Mononuclear cell (primary cell): ENCODE data around the gene SPATA9. TPM values are rescaled to one million over a fixed set of nuclear protein-coding genes. Genes with fewer than 3 reads are reported as not detected.
"Not testable (repeated sequence)": the region's sequence is repeated elsewhere in the genome, so short reads cannot be mapped to it uniquely, and the experiment has no call there.

Experiments used
- H3K27me3 ChIP-seq: 2 replicates; pipeline ENCODE4 v1.6.0; 2011; ENCODE audit warnings: low read length, control low read depth; ENCODE audit not compliant: insufficient read depth
- H3K4me1 ChIP-seq: 2 replicates; pipeline ENCODE4 v1.5.1; 2011; ENCODE audit warnings: mild to moderate bottlenecking, low read length, control low read depth; ENCODE audit not compliant: insufficient read depth
- H3K4me3 ChIP-seq: 2 replicates; pipeline ENCODE4 v1.5.1; 2011; ENCODE audit warnings: mild to moderate bottlenecking, low read length, moderate library complexity
- H3K9me3 ChIP-seq: 2 replicates; pipeline ENCODE4 v1.5.1; 2011; ENCODE audit warnings: low read depth, mild to moderate bottlenecking, control low read depth, low read length
- total RNA-seq: library from RNA; depleted of rRNA; stranded (reverse); fragments of >200 nt; gene quantifications from one replicate; pipeline ENCODE4 v1.2.3, GENCODE V29; 2012

Gene SPATA9
- total RNA-seq, 1 donor, result not detected

GRCh38 chr5:95707534-95708188 lies 24.9 kb upstream of the SPATA9 start:
- not testable (repeated sequence) for H3K4me3 ChIP-seq, H3K9me3 ChIP-seq, H3K4me1 ChIP-seq, H3K27me3 ChIP-seq

- no peaks in the 10 kb centered on the region for H3K9me3 ChIP-seq
- H3K4me3 ChIP-seq, result no peak overlapping the region
- H3K27me3 ChIP-seq, result no peaks in the 10 kb centered on the region
- no peaks in the 10 kb centered on the region for H3K4me1 ChIP-seq
Observed at GRCh38 chr5:95707055-95707454, 24.3 kb upstream of the SPATA9 start.

- not testable (repeated sequence) for H3K9me3 ChIP-seq, H3K27me3 ChIP-seq, H3K4me1 ChIP-seq, H3K4me3 ChIP-seq
Observed at GRCh38 chr5:95706196-95706595, 23.4 kb upstream of the SPATA9 start.

GRCh38 chr5:95704150-95704549 lies 21.4 kb upstream of the SPATA9 start:
- Histone ChIP-seq H3K4me1 (no peaks in the 10 kb centered on the region), H3K27me3 (no peaks in the 10 kb centered on the region), H3K4me3 (no peak overlapping the region), H3K9me3 (no peaks in the 10 kb centered on the region)

GRCh38 chr5:95701074-95701473 lies 18.3 kb upstream of the SPATA9 start:
- Histone ChIP-seq H3K9me3 (no peaks in the 10 kb centered on the region), H3K4me1 (no peaks in the 10 kb centered on the region), H3K4me3 (no peak overlapping the region), H3K27me3 (no peaks in the 10 kb centered on the region)

GRCh38 chr5:95699337-95699736 lies 16.5 kb upstream of the SPATA9 start:
- Histone ChIP-seq H3K9me3 (no peaks in the 10 kb centered on the region), H3K4me3 (no peak overlapping the region), H3K4me1 (no peaks in the 10 kb centered on the region), H3K27me3 (no peaks in the 10 kb centered on the region)

- H3K27me3 ChIP-seq, result no peaks in the 10 kb centered on the region
Observed at GRCh38 chr5:95697781-95698681, 15.2 kb upstream of the SPATA9 start.

GRCh38 chr5:95690333-95690732 lies 7.5 kb upstream of the SPATA9 start:
- H3K4me1 ChIP-seq, result no peaks in the 10 kb centered on the region
- H3K27me3 ChIP-seq, result no peaks in the 10 kb centered on the region
- H3K4me3 ChIP-seq, result no peak overlapping the region
- H3K9me3 ChIP-seq, result no peaks in the 10 kb centered on the region

More at GRCh38 chr5:95697781-95698681, 15.2 kb upstream of the SPATA9 start:
- Histone ChIP-seq H3K4me3 (no peak overlapping the region), H3K9me3 (no peaks in the 10 kb centered on the region), H3K4me1 (no peaks in the 10 kb centered on the region)

GRCh38 chr5:95689680-95690079 lies 6.9 kb upstream of the SPATA9 start:
- no peak overlapping the region for H3K4me3 ChIP-seq
- no peaks in the 10 kb centered on the region for H3K4me1 ChIP-seq
- H3K9me3 ChIP-seq, result no peaks in the 10 kb centered on the region
- no peaks in the 10 kb centered on the region for H3K27me3 ChIP-seq

- Histone ChIP-seq H3K4me3 (no peak overlapping the region), H3K4me1 (no peaks in the 10 kb centered on the region), H3K9me3 (no peaks in the 10 kb centered on the region), H3K27me3 (no peaks in the 10 kb centered on the region)
Observed at GRCh38 chr5:95686651-95687050, 3.9 kb upstream of the SPATA9 start.

- no peaks in the 10 kb centered on the region for H3K9me3 ChIP-seq
- no peak overlapping the region for H3K4me3 ChIP-seq
- no peaks in the 10 kb centered on the region for H3K4me1 ChIP-seq
- peaks cover under 1% of the 10 kb centered on the region for H3K27me3 ChIP-seq
Observed at GRCh38 chr5:95684361-95684760, 1.6 kb upstream of the SPATA9 start.

GRCh38 chr5:95673081-95673480 lies 9.7 kb downstream of the SPATA9 start:
- Histone ChIP-seq H3K9me3 (no peaks in the 10 kb centered on the region), H3K4me3 (no peak overlapping the region), H3K27me3 (no peaks in the 10 kb centered on the region), H3K4me1 (peaks cover 5% of the 10 kb centered on the region)

GRCh38 chr5:95672641-95673040 lies 10.2 kb downstream of the SPATA9 start:
- no peak overlapping the region for H3K4me3 ChIP-seq
- no peaks in the 10 kb centered on the region for H3K27me3 ChIP-seq
- no peaks in the 10 kb centered on the region for H3K9me3 ChIP-seq
- H3K4me1 ChIP-seq, result peaks cover 5% of the 10 kb centered on the region

GRCh38 chr5:95671826-95672225 lies 11.0 kb downstream of the SPATA9 start:
- Histone ChIP-seq H3K4me3 (no peak overlapping the region), H3K4me1 (peaks cover 5% of the 10 kb centered on the region), H3K27me3 (no peaks in the 10 kb centered on the region), H3K9me3 (no peaks in the 10 kb centered on the region)

GRCh38 chr5:95670568-95670967 lies 12.2 kb downstream of the SPATA9 start:
- Histone ChIP-seq H3K4me1 (peaks cover 5% of the 10 kb centered on the region), H3K27me3 (no peaks in the 10 kb centered on the region), H3K4me3 (no peak overlapping the region), H3K9me3 (no peaks in the 10 kb centered on the region)

- no peaks in the 10 kb centered on the region for H3K27me3 ChIP-seq
- peaks cover 5% of the 10 kb centered on the region for H3K4me1 ChIP-seq
- no peaks in the 10 kb centered on the region for H3K9me3 ChIP-seq
- no peak overlapping the region for H3K4me3 ChIP-seq
Observed at GRCh38 chr5:95669985-95670384, 12.8 kb downstream of the SPATA9 start.
